ENCODE results near the gene TASP1. TPM values are rescaled to one million over a fixed set of nuclear protein-coding genes. Genes with fewer than 3 reads are reported as not detected.

Gene TASP1
- polyA plus RNA-seq, 1 donor from 2014 or later, result 20.2 TPM

- Histone ChIP-seq H4K20me1 (ENCODE audit: insufficient read depth) (no peaks in the 10 kb centered on the region), H3K36me3 (ENCODE audit: insufficient read depth, low read length) (no peaks in the 10 kb centered on the region), H3K4me2 (ENCODE audit: low read length) (no peak overlapping the region), H3K9me2 (ENCODE audit: insufficient read depth, low read length) (no peaks in the 10 kb centered on the region), H3K9me3 (ENCODE audit: low read length) (no peaks in the 10 kb centered on the region), H3K4me3 (ENCODE audit: low read length) (no peak overlapping the region), H2AFZ (ENCODE audit: low read depth, low read length) (no peak overlapping the region), H3K9ac (ENCODE audit: low read length) (no peak overlapping the region), H3K79me2 (replicated peaks; ENCODE audit: insufficient read depth, low read length) (no peaks in the 10 kb centered on the region), H3F3A (ENCODE audit: insufficient read depth, low read length, poor library complexity, severe bottlenecking) (no peaks in the 10 kb centered on the region), H3K27ac (ENCODE audit: low read length) (no peak overlapping the region), H3K27me3 (ENCODE audit: insufficient read depth, low read depth, low read length) (no peaks in the 10 kb centered on the region)
- TF ChIP-seq EZH2 (IDR thresholded peaks at IDR 0.05; ENCODE audit: borderline replicate concordance, insufficient read depth, low read length, poor library complexity, severe bottlenecking) (no peak), EP300 (conservative IDR thresholded peaks at IDR 0.05; ENCODE audit: poor library complexity, severe bottlenecking) (no peak), POLR2AphosphoS5 (IDR thresholded peaks at IDR 0.05) (no peak), TAF1 (IDR thresholded peaks at IDR 0.05; ENCODE audit: low read depth) (no peak), SMC3 (conservative IDR thresholded peaks at IDR 0.05; ENCODE audit: poor library complexity) (no peak), MXI1 (conservative IDR thresholded peaks at IDR 0.05; ENCODE audit: poor library complexity, severe bottlenecking) (no peak), RAD21 (conservative IDR thresholded peaks at IDR 0.05) (no peak), CTCF (IDR thresholded peaks at IDR 0.05; ENCODE audit: poor library complexity, severe bottlenecking) (no peak)
- TF ChIP-seq, protein P1, sequence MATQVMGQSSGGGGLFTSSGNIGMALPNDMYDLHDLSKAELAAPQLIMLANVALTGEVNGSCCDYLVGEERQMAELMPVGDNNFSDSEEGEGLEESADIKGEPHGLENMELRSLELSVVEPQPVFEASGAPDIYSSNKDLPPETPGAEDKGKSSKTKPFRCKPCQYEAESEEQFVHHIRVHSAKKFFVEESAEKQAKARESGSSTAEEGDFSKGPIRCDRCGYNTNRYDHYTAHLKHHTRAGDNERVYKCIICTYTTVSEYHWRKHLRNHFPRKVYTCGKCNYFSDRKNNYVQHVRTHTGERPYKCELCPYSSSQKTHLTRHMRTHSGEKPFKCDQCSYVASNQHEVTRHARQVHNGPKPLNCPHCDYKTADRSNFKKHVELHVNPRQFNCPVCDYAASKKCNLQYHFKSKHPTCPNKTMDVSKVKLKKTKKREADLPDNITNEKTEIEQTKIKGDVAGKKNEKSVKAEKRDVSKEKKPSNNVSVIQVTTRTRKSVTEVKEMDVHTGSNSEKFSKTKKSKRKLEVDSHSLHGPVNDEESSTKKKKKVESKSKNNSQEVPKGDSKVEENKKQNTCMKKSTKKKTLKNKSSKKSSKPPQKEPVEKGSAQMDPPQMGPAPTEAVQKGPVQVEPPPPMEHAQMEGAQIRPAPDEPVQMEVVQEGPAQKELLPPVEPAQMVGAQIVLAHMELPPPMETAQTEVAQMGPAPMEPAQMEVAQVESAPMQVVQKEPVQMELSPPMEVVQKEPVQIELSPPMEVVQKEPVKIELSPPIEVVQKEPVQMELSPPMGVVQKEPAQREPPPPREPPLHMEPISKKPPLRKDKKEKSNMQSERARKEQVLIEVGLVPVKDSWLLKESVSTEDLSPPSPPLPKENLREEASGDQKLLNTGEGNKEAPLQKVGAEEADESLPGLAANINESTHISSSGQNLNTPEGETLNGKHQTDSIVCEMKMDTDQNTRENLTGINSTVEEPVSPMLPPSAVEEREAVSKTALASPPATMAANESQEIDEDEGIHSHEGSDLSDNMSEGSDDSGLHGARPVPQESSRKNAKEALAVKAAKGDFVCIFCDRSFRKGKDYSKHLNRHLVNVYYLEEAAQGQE (IDR thresholded peaks at IDR 0.05; ENCODE audit: borderline replicate concordance), result no peak
Measured at GRCh38 chr20:13648291-13649228, 9.8 kb upstream of the TASP1 start.

DNA sequence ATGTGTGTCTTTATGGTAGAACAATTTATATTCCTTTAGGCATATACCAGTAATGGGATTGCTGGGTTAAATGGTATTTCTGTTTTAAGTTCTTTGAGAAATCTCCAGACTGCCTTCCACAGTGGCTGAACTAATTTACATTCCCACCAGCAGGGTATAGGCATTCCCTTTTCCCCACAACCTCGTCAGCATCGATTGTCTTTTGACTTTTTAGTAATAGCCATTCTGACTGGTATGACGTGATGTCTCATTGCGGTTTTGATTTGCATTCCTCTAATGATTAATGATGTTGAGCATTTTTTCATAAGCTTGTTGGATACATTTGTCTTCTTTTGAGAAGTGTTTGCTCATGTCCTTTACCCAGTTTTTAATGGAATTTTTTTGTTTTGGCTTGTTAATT, 5.3 kb upstream of the TASP1 start:
- no peak overlapping the region for H3K4me3 ChIP-seq (ENCODE audit: low read length)
- no peak for TF ChIP-seq POLR2AphosphoS5 (IDR thresholded peaks at IDR 0.05)
- TF ChIP-seq RAD21 (conservative IDR thresholded peaks at IDR 0.05), result no peak
- no peak for TF ChIP-seq TAF1 (IDR thresholded peaks at IDR 0.05; ENCODE audit: low read depth)
- TF ChIP-seq MXI1 (conservative IDR thresholded peaks at IDR 0.05; ENCODE audit: poor library complexity, severe bottlenecking), result no peak
- no peak for TF ChIP-seq EZH2 (IDR thresholded peaks at IDR 0.05; ENCODE audit: borderline replicate concordance, insufficient read depth, low read length, poor library complexity, severe bottlenecking)
- TF ChIP-seq CTCF (IDR thresholded peaks at IDR 0.05; ENCODE audit: poor library complexity, severe bottlenecking), result no peak
- TF ChIP-seq SMC3 (conservative IDR thresholded peaks at IDR 0.05; ENCODE audit: poor library complexity), result no peak
- TF ChIP-seq EP300 (conservative IDR thresholded peaks at IDR 0.05; ENCODE audit: poor library complexity, severe bottlenecking), result no peak
- TF ChIP-seq, protein P1 (IDR thresholded peaks at IDR 0.05; ENCODE audit: borderline replicate concordance), result no peak
- H3K9me3 ChIP-seq (ENCODE audit: low read length), result no peaks in the 10 kb centered on the region
- no peak overlapping the region for H2AFZ ChIP-seq (ENCODE audit: low read depth, low read length)
- no peak overlapping the region for H3K27ac ChIP-seq (ENCODE audit: low read length)
- no peaks in the 10 kb centered on the region for H4K20me1 ChIP-seq (ENCODE audit: insufficient read depth)
- no peaks in the 10 kb centered on the region for H3K36me3 ChIP-seq (ENCODE audit: insufficient read depth, low read length)
- no peak overlapping the region for H3K4me2 ChIP-seq (ENCODE audit: low read length)
- no peaks in the 10 kb centered on the region for H3F3A ChIP-seq (ENCODE audit: insufficient read depth, low read length, poor library complexity, severe bottlenecking)
- H3K9ac ChIP-seq (ENCODE audit: low read length), result no peak overlapping the region
- no peaks in the 10 kb centered on the region for H3K9me2 ChIP-seq (ENCODE audit: insufficient read depth, low read length)
- H3K27me3 ChIP-seq (ENCODE audit: insufficient read depth, low read depth, low read length), result peaks cover 11% of the 10 kb centered on the region
- H3K79me2 ChIP-seq (replicated peaks; ENCODE audit: insufficient read depth, low read length), result no peaks in the 10 kb centered on the region

Data from neural cell (in vitro differentiated cells).